ENCODE measurements around the gene HLX. TPM values are rescaled to one million over a fixed set of nuclear protein-coding genes. Genes with fewer than 3 reads are reported as not detected.

HLX gene
- total RNA-seq, 4 donors from 2014 or later, result 16.5 to 29.2 (median 23.0) TPM

DNA sequence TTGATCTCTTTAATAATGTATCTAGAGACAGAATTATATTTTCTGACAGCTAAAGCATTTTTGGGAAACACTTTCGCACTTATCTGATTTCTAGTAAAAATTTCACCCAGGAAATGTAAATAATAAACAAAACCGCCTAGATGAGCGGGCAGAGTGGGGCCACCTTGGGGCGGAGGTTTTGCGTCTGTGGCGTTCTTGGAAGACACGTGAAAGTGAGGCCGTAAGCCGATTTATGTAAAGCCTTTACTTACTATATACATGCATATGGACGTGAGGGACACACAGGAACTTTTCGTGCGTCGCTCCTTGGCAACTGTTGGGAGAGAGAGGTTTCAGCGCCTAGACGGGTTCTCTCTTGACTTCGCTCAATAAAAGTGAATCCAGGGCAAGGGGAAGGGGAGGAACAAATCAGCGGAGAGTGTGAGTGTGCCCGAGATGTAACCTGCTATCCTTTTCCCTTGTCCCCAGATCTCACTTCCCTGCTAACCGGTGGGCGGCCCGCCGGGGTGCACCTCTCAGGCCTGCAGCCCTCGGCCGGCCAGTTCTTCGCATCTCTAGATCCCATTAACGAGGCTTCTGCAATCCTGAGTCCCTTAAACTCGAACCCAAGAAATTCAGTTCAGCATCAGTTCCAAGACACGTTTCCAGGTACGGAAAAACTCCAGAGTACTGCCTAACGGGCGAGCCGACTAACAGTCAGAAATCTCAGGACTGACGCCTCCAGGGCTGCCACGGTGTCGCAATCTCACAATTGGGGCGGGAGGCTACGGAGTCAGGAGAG is 1.7 kb downstream of the HLX start:
- 63 to 68% methylated on average over 37 of the region's 37 CpGs for WGBS, 2 donors
- peaks cover 0 to 26% (median 0%) of the 10 kb centered on the region in 3 donors for H3K36me3 ChIP-seq
- no peaks in the 10 kb centered on the region for H3K9me3 ChIP-seq
- H3K27me3 ChIP-seq, result no peaks in the 10 kb centered on the region
- peak overlapping the region; percentile 26 to 99 (median 95) for H3K27ac ChIP-seq
- DNase-seq (ENCODE audit: low spot score in 2 of 2), result peak in 1 of 2 donors; percentile 53
- peaks cover 0 to 51% (median 17%) of the 10 kb centered on the region in 4 donors for H3K4me1 ChIP-seq
- H3K4me3 ChIP-seq, result peak overlapping the region; percentile 78 to 98 (median 84)
- peak in 1 of 2 donors; percentile 71 for TF ChIP-seq EP300 (IDR thresholded peaks at IDR 0.05)
- TF ChIP-seq, protein P1, sequence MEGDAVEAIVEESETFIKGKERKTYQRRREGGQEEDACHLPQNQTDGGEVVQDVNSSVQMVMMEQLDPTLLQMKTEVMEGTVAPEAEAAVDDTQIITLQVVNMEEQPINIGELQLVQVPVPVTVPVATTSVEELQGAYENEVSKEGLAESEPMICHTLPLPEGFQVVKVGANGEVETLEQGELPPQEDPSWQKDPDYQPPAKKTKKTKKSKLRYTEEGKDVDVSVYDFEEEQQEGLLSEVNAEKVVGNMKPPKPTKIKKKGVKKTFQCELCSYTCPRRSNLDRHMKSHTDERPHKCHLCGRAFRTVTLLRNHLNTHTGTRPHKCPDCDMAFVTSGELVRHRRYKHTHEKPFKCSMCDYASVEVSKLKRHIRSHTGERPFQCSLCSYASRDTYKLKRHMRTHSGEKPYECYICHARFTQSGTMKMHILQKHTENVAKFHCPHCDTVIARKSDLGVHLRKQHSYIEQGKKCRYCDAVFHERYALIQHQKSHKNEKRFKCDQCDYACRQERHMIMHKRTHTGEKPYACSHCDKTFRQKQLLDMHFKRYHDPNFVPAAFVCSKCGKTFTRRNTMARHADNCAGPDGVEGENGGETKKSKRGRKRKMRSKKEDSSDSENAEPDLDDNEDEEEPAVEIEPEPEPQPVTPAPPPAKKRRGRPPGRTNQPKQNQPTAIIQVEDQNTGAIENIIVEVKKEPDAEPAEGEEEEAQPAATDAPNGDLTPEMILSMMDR (IDR thresholded peaks at IDR 0.05), result no peak
- peak in 1 of 2 donors; percentile 6 for TF ChIP-seq POLR2A (IDR thresholded peaks at IDR 0.05)

GRCh38 chr1:220882061-220882891 is 3.0 kb downstream of the HLX start:
- no peaks in the 10 kb centered on the region for H3K9me3 ChIP-seq
- peak overlapping the region in 3 of 4 donors; percentile 94 to 99 (median 96) for H3K27ac ChIP-seq
- peaks cover 0 to 32% (median 0%) of the 10 kb centered on the region in 3 donors for H3K36me3 ChIP-seq
- TF ChIP-seq, protein P1 (IDR thresholded peaks at IDR 0.05), result peak in 1 of 5 experiments; percentile 24
- TF ChIP-seq POLR2A (IDR thresholded peaks at IDR 0.05) (no peak), EP300 (IDR thresholded peaks at IDR 0.05) (peak in 1 of 2 donors; percentile 76)
- no peak for DNase-seq (ENCODE audit: low spot score in 2 of 2)
- H3K4me3 ChIP-seq, result peak overlapping the region in 3 of 4 donors; percentile 13 to 86 (median 81)
- 67 to 68% methylated on average over 34 of the region's 34 CpGs for WGBS, 2 donors
- H3K4me1 ChIP-seq, result peaks cover 0 to 51% (median 15%) of the 10 kb centered on the region in 4 donors
- H3K27me3 ChIP-seq, result no peaks in the 10 kb centered on the region

GRCh38 chr1:220884109-220884980 is 5.1 kb downstream of the HLX start:
- H3K4me3 ChIP-seq, result no peak overlapping the region
- TF ChIP-seq POLR2A (IDR thresholded peaks at IDR 0.05) (no peak), EP300 (IDR thresholded peaks at IDR 0.05) (no peak)
- TF ChIP-seq, protein P1 (IDR thresholded peaks at IDR 0.05), result no peak
- peaks cover 0 to 32% (median 0%) of the 10 kb centered on the region in 3 donors for H3K36me3 ChIP-seq
- no peaks in the 10 kb centered on the region for H3K9me3 ChIP-seq
- peaks cover 0 to 48% (median 13%) of the 10 kb centered on the region in 4 donors for H3K4me1 ChIP-seq
- WGBS, 2 donors, result 79 to 81% methylated on average over 35 to 51 of the region's 59 CpGs
- no peak for DNase-seq (ENCODE audit: low spot score in 2 of 2)
- H3K27me3 ChIP-seq, result peaks cover 0 to 19% of the 10 kb centered on the region in 2 donors
- H3K27ac ChIP-seq, result no peak overlapping the region

DNA sequence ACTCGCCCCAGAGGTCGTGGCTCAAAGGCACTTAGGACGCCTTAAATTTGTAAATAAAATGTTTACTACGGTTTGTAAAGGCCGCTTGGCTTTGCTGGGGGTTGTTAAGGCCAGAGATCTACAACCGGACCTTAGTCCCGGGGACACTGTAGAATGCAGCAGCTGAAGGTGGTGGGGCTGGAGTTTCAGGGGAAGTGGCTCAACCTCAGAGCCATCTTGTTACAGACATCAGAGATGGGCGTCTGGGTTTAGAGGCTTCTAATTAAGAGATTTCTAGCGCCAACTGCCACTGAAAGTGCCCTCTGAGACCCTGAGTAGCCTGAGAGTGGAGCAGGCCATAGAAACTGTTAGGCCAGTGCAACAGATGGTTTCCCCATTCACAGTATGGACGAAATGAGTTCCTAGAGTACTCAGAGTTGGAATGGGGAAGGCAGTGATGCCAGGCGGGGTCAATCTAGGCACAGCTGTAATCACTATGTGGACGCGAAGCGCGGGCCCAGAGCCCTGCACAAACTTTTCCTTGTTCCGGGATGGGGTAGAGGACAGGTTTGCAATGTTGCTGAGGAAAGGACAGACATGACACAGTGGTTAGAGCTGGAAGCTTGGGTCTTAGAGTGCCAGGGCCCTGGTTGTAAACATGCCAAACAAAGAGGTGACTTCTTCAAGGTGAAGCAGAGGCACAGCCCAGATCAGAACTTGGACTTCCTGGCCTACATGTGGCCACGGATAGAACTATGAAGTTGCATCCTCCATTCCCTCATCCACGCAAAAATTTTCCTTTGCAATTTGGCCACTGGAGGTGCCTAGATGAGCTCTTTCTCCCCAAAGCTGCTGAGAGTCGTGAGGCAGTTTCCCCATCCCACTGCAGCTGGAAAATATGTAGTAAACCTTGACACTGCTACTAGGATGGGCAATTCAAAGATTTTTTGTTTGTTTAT is 6.0 kb downstream of the HLX start:
- Histone ChIP-seq H3K27me3 (peaks cover 0 to 28% of the 10 kb centered on the region in 2 donors), H3K4me3 (no peak overlapping the region), H3K9me3 (no peaks in the 10 kb centered on the region), H3K36me3 (peaks cover 0 to 32% (median 0%) of the 10 kb centered on the region in 3 donors), H3K4me1 (peaks cover 0 to 46% (median 13%) of the 10 kb centered on the region in 4 donors), H3K27ac (no peak overlapping the region)
- DNase-seq (ENCODE audit: low spot score in 2 of 2), result no peak
- TF ChIP-seq, protein P1 (IDR thresholded peaks at IDR 0.05), result no peak
- TF ChIP-seq EP300 (IDR thresholded peaks at IDR 0.05) (no peak), POLR2A (IDR thresholded peaks at IDR 0.05) (no peak)
- 91% methylated on average over 19 of the region's 19 CpGs for WGBS, 2 donors

All from tibial nerve (tissue), 4 donors.